Measurements from ENCODE around the gene UXS1.

Gene UXS1

GRCh38 chr2:106053116-106053515 is 141.0 kb downstream of the UXS1 start:
- peak; percentile 70 to 74 for ATAC-seq (replicated peaks)

GRCh38 chr2:106044859-106045258 is 149.2 kb downstream of the UXS1 start:
- ATAC-seq (replicated peaks) (no peak), DNase-seq (no peak)
- Mint-ChIP-seq H3K27me3 (no peaks in the 10 kb centered on the region), H3K4me1 (peaks cover 0 to 6% of the 10 kb centered on the region in 2 donors), H3K27ac (no peak overlapping the region), H3K4me3 (no peak overlapping the region), H3K9me3 (no peaks in the 10 kb centered on the region), H3K36me3 (no peaks in the 10 kb centered on the region)

More at GRCh38 chr2:106053116-106053515, 141.0 kb downstream of the UXS1 start:
- Mint-ChIP-seq H3K27ac (no peak overlapping the region), H3K27me3 (peaks cover 7 to 15% of the 10 kb centered on the region in 2 donors), H3K9me3 (peaks cover 0 to 4% of the 10 kb centered on the region in 2 donors), H3K4me1 (peaks cover 17 to 40% of the 10 kb centered on the region in 2 donors), H3K4me3 (no peak overlapping the region), H3K36me3 (peaks cover 0 to 3% of the 10 kb centered on the region in 2 donors)
- no peak for DNase-seq

GRCh38 chr2:106044021-106044420 is 150.1 kb downstream of the UXS1 start:
- H3K4me3 Mint-ChIP-seq: no peak overlapping the region
- DNase-seq (no peak), ATAC-seq (replicated peaks) (no peak)
- no peak overlapping the region for H3K27ac Mint-ChIP-seq
- peaks cover 0 to 3% of the 10 kb centered on the region in 2 donors for H3K27me3 Mint-ChIP-seq
- peaks cover 0 to 3% of the 10 kb centered on the region in 2 donors for H3K4me1 Mint-ChIP-seq
- no peaks in the 10 kb centered on the region for H3K36me3 Mint-ChIP-seq
- H3K9me3 Mint-ChIP-seq: no peaks in the 10 kb centered on the region

Measured in stimulated activated naive B cell treated with anti-CD40 and anti-IgM and Interleukin-4, amounts not matched to agents 10 μg/mL and 1 μg/mL and 100 μg/mL, for 72 hours (primary cell).